Fibroblast of lung (primary cell): Measurements from ENCODE around the gene ATP13A5. TPM values are rescaled to one million over a fixed set of nuclear protein-coding genes. Genes with fewer than 3 reads are reported as not detected.
A peak's percentile ranks its signal among the peaks of the same experiment; 100 is the strongest.

Experiments used
- DNase-seq, 2 donors: peaks; one replicate each; pipeline versions ENCODE4 v3.0.0 to v3.0.0-alpha.2; 2010; ENCODE audit warnings: low read depth in 2 of 2
- H2AFZ ChIP-seq: 2 replicates; pipeline ENCODE4 v1.5.1; 2012; ENCODE audit warnings: low read length, control low read depth, inconsistent platforms
- H3K27ac ChIP-seq: 2 replicates; pipeline ENCODE4 v1.5.1; 2011; ENCODE audit warnings: low read length, control low read depth; ENCODE audit not compliant: insufficient read depth
- H3K27me3 ChIP-seq: 2 replicates; pipeline ENCODE4 v1.5.1; 2011; ENCODE audit warnings: mild to moderate bottlenecking, low read length; ENCODE audit not compliant: control insufficient read depth, insufficient read depth
- H3K36me3 ChIP-seq: 2 replicates; pipeline ENCODE4 v1.5.1; 2011; ENCODE audit warnings: low read length; ENCODE audit not compliant: control insufficient read depth, insufficient read depth
- H3K4me1 ChIP-seq: 2 replicates; pipeline ENCODE4 v1.5.1; 2011; ENCODE audit warnings: low read length; ENCODE audit not compliant: control insufficient read depth, insufficient read depth; ENCODE audit errors: extremely low read depth
- H3K4me2 ChIP-seq: 2 replicates; pipeline ENCODE4 v1.5.1; 2011; ENCODE audit warnings: low read length, control low read depth; ENCODE audit not compliant: insufficient read depth; ENCODE audit errors: extremely low read depth
- H3K4me3 ChIP-seq, 4 experiments: fragments of 200-600 bp in 1 of 4; sonication (generic) in 1 of 4; replicated peaks in 1 of 4; 2 replicates each; pipeline ENCODE4 v1.5.1; 2011 to 2016; ENCODE audit warnings: low read length in 4 of 4, low read depth in 3 of 4, mild to moderate bottlenecking in 3 of 4, control low read depth in 2 of 4, inconsistent platforms in 1 of 4, mixed read lengths in 1 of 4; ENCODE audit not compliant: insufficient read depth in 1 of 4; ENCODE audit errors: control extremely low read depth in 1 of 4
- H3K79me2 ChIP-seq: 2 replicates; pipeline ENCODE4 v1.5.1; 2012; ENCODE audit warnings: mild to moderate bottlenecking, low read length, inconsistent platforms; ENCODE audit not compliant: control insufficient read depth, insufficient read depth
- H3K9ac ChIP-seq: 2 replicates; pipeline ENCODE4 v1.5.1; 2011; ENCODE audit warnings: mild to moderate bottlenecking, low read length, control low read depth; ENCODE audit not compliant: insufficient read depth
- H3K9me3 ChIP-seq: 2 replicates; pipeline ENCODE4 v1.5.1; 2012; ENCODE audit warnings: low read depth, low read length; ENCODE audit not compliant: control insufficient read depth, insufficient read depth
- H4K20me1 ChIP-seq: 2 replicates; pipeline ENCODE4 v1.5.1; 2011; ENCODE audit warnings: low read length; ENCODE audit not compliant: control insufficient read depth, insufficient read depth; ENCODE audit errors: extremely low read depth
- CTCF ChIP-seq, 2 donors: IDR thresholded peaks in 1 of 2; conservative IDR thresholded peaks in 1 of 2; 1 replicate in 1 of 2; 2 replicates in 1 of 2; pipeline ENCODE4 v1.5.1; 2011 to 2012; ENCODE audit warnings: low read length in 2 of 2, control low read depth in 1 of 2, inconsistent platforms in 1 of 2, low read depth in 1 of 2, mild to moderate bottlenecking in 1 of 2
- EZH2 ChIP-seq: IDR thresholded peaks from 2 replicates; pipeline ENCODE4 v1.5.1; 2012; ENCODE audit warnings: low read length, control low read depth, mild to moderate bottlenecking; ENCODE audit errors: missing control alignments
- polyA plus RNA-seq, 2 donors: library from polyadenylated mRNA; depleted of rRNA in 1 of 2; stranded (reverse) in 1 of 2; unstranded in 1 of 2; fragments of >200 nt; gene quantifications; 2 replicates each; pipeline ENCODE4 v1.2.1, GENCODE V29; 2011 to 2012; ENCODE audit warnings: missing spikeins in 1 of 2
- total RNA-seq: library from RNA; depleted of rRNA; stranded (reverse); fragments of >200 nt; gene quantifications from 2 replicates; pipeline ENCODE4 v1.2.1, GENCODE V29; 2014

ATP13A5 gene
- total and polyA plus RNA-seq, 2 donors (not counting 1 experiment from before 2014, with no cell fraction given), result not detected

GRCh38 chr3:193377591-193377990 lies 962 bp downstream of the ATP13A5 start:
- no peak overlapping the region for H3K27ac ChIP-seq
- no peaks in the 10 kb centered on the region for H3K79me2 ChIP-seq
- no peak for TF ChIP-seq EZH2
- TF ChIP-seq CTCF (conservative IDR thresholded peaks at IDR 0.05 in 1 of 2, IDR thresholded peaks at IDR 0.05 in 1 of 2; ENCODE audit: low read depth in 1 of 2, low read length in 2 of 2), result no peak
- no peaks in the 10 kb centered on the region for H3K9me3 ChIP-seq
- no peaks in the 10 kb centered on the region for H3K36me3 ChIP-seq
- no peak overlapping the region for H3K4me3 ChIP-seq
- no peaks in the 10 kb centered on the region for H3K4me1 ChIP-seq
- DNase-seq, result peak in 1 of 2 donors; percentile 4
- no peak overlapping the region for H2AFZ ChIP-seq
- H3K9ac ChIP-seq, result no peak overlapping the region
- H3K4me2 ChIP-seq, result no peak overlapping the region
- H4K20me1 ChIP-seq, result no peaks in the 10 kb centered on the region
- no peaks in the 10 kb centered on the region for H3K27me3 ChIP-seq

DNA sequence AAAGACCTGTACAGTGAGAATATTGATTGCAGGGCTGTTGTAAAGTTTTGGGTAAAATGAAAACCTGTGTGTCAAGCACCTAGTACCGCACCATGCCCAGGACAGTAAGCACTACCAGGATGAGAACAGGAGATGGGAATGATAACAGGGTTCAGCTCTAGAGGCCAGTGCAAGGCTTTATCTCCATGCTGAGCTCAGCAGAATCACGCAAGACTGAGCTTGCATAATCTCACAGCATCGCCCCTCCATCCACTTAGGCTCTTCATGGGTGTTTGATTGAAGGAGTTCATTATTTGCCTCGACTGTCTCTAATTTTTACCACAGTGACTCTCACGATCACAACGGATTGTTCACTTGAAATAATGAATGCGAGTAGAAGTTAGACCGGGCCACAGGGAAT lies 2.9 kb downstream of the ATP13A5 start:
- Histone ChIP-seq H2AFZ (no peak overlapping the region), H3K36me3 (no peaks in the 10 kb centered on the region), H3K9me3 (no peaks in the 10 kb centered on the region), H3K4me3 (no peak overlapping the region), H4K20me1 (no peaks in the 10 kb centered on the region), H3K27ac (no peak overlapping the region), H3K79me2 (no peaks in the 10 kb centered on the region), H3K9ac (no peak overlapping the region), H3K4me1 (no peaks in the 10 kb centered on the region), H3K27me3 (no peaks in the 10 kb centered on the region), H3K4me2 (no peak overlapping the region)
- no peak for DNase-seq
- TF ChIP-seq CTCF (conservative IDR thresholded peaks at IDR 0.05 in 1 of 2, IDR thresholded peaks at IDR 0.05 in 1 of 2; ENCODE audit: low read depth in 1 of 2, low read length in 2 of 2) (no peak), EZH2 (no peak)

DNA sequence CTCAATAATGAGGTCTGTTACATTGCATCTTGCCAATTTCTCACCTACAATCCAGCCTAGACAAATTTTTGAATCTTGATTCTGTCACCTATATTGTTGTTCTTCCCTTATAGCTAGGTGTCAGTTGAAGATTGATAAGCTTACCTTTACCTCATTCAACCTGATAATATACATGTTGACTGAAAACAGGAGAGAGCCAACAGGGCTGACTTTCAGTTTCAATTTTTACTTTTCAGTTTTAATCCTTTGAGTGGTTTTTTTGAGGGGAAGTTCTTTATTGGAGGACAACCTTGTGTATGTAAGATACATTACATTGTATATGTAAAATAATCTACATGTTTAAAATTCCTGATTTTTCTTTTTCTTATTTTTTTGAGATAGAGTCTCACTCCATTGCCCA lies 5.8 kb downstream of the ATP13A5 start:
- DNase-seq, result no peak
- no peak for TF ChIP-seq EZH2
- H3K9ac ChIP-seq, result no peak overlapping the region

More for the DNA sequence above, 5.8 kb downstream of the ATP13A5 start:
- H4K20me1 ChIP-seq, result no peaks in the 10 kb centered on the region
- no peaks in the 10 kb centered on the region for H3K9me3 ChIP-seq
- H3K27me3 ChIP-seq, result no peaks in the 10 kb centered on the region
- H3K4me2 ChIP-seq, result no peak overlapping the region
- H3K36me3 ChIP-seq, result no peaks in the 10 kb centered on the region
- no peaks in the 10 kb centered on the region for H3K4me1 ChIP-seq
- H3K4me3 ChIP-seq, result no peak overlapping the region
- no peak overlapping the region for H3K27ac ChIP-seq
- no peaks in the 10 kb centered on the region for H3K79me2 ChIP-seq
- H2AFZ ChIP-seq, result no peak overlapping the region
